ENCODE measurements around the gene C8A.

Gene C8A

DNA sequence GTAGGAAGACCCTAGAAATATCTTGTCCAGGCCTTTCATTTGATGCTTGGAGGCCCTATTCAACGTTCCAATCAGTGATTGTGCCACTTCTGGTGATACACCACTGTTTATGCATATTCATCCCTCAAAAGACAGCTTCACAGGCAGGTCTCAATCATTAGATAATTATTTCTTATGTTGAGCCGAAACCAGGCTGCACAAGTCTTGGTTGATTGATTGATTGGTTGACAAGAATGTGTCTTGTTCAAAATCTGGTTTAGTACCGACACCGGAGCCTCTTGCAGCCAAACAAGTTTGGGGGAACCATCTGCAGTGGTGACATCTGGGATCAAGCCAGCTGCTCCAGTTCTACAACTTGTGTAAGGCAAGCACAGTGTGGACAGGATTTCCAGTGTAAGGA, 20.1 kb downstream of the C8A start:
- H2BK15ac ChIP-seq (ENCODE audit: low read length) = no peak overlapping the region
- H3K4ac ChIP-seq (ENCODE audit: low read length) = no peak overlapping the region
- WGBS, 2 donors (ENCODE audit: extremely low coverage in 2 of 2, insufficient read length in 2 of 2, insufficient replicate concordance in 1 of 2) = no CpG with 5 or more reads among the region's 4 CpGs
- no peak for DNase-seq (ENCODE audit: low spot score)
- H3K4me3 ChIP-seq (ENCODE audit: low read length in 2 of 2) = no peak overlapping the region
- no peak overlapping the region for H2BK12ac ChIP-seq (ENCODE audit: low read length)
- no peak overlapping the region for H3K9ac ChIP-seq (ENCODE audit: low read depth, low read length, poor library complexity)
- no peak overlapping the region for H4K8ac ChIP-seq (ENCODE audit: low read depth, low read length)
- H3K36me3 ChIP-seq (replicated peaks in 1 of 2; ENCODE audit: control insufficient read depth in 2 of 2, insufficient read depth in 2 of 2, low read length in 2 of 2) = no peaks in the 10 kb centered on the region
- no peak overlapping the region for H3K23ac ChIP-seq (ENCODE audit: low read depth, low read length, poor library complexity)
- no peaks in the 10 kb centered on the region for H3K4me1 ChIP-seq (ENCODE audit: control insufficient read depth in 2 of 2, insufficient read depth in 1 of 2, low read depth in 1 of 2, low read length in 2 of 2)
- no peak overlapping the region for H2AK5ac ChIP-seq (ENCODE audit: low read depth, low read length)
- no peak overlapping the region for H3K18ac ChIP-seq (ENCODE audit: low read length)
- no peak overlapping the region for H3K4me2 ChIP-seq (ENCODE audit: insufficient read depth, low read length, poor library complexity, severe bottlenecking)
- no peak overlapping the region for H2BK5ac ChIP-seq (ENCODE audit: low read length)
- H4K91ac ChIP-seq (ENCODE audit: low read depth, low read length, poor library complexity) = no peak overlapping the region
- no peaks in the 10 kb centered on the region for H3K79me1 ChIP-seq (ENCODE audit: low read depth, low read length)
- no peaks in the 10 kb centered on the region for H3K9me3 ChIP-seq (replicated peaks in 1 of 2; ENCODE audit: control insufficient read depth in 2 of 2, insufficient read depth in 1 of 2, low read depth in 1 of 2, low read length in 2 of 2)
- no peak overlapping the region for H2AFZ ChIP-seq (ENCODE audit: low read length)
- no peak overlapping the region for H2BK120ac ChIP-seq (ENCODE audit: low read depth, low read length)
- no peak overlapping the region for H3K27ac ChIP-seq (replicated peaks; ENCODE audit: low read length)
- H3K27me3 ChIP-seq (ENCODE audit: control insufficient read depth in 3 of 3, insufficient read depth in 3 of 3, low read depth in 1 of 3, low read length in 3 of 3) = peaks cover 0 to 8% (median 0%) of the 10 kb centered on the region in 3 experiments
- no peak overlapping the region for H3K14ac ChIP-seq (ENCODE audit: low read length)

- H3K9ac ChIP-seq (ENCODE audit: low read depth, low read length, poor library complexity) = no peak overlapping the region
- no peak overlapping the region for H3K14ac ChIP-seq (ENCODE audit: low read length)
- no peaks in the 10 kb centered on the region for H3K9me3 ChIP-seq (replicated peaks in 1 of 2; ENCODE audit: control insufficient read depth in 2 of 2, insufficient read depth in 1 of 2, low read depth in 1 of 2, low read length in 2 of 2)
- H3K4me3 ChIP-seq (ENCODE audit: low read length in 2 of 2) = no peak overlapping the region
- no peak overlapping the region for H3K4ac ChIP-seq (ENCODE audit: low read length)
- H3K18ac ChIP-seq (ENCODE audit: low read length) = no peak overlapping the region
- no peaks in the 10 kb centered on the region for H3K79me1 ChIP-seq (ENCODE audit: low read depth, low read length)
- H3K36me3 ChIP-seq (replicated peaks in 1 of 2; ENCODE audit: control insufficient read depth in 2 of 2, insufficient read depth in 2 of 2, low read length in 2 of 2) = no peaks in the 10 kb centered on the region
- no peak overlapping the region for H2BK15ac ChIP-seq (ENCODE audit: low read length)
- H3K4me1 ChIP-seq (ENCODE audit: control insufficient read depth in 2 of 2, insufficient read depth in 1 of 2, low read depth in 1 of 2, low read length in 2 of 2) = no peaks in the 10 kb centered on the region
- no peak overlapping the region for H3K23ac ChIP-seq (ENCODE audit: low read depth, low read length, poor library complexity)
- no peak overlapping the region for H2BK120ac ChIP-seq (ENCODE audit: low read depth, low read length)
- no peaks in the 10 kb centered on the region for H3K27me3 ChIP-seq (ENCODE audit: control insufficient read depth in 3 of 3, insufficient read depth in 3 of 3, low read depth in 1 of 3, low read length in 3 of 3)
- no peak overlapping the region for H2BK12ac ChIP-seq (ENCODE audit: low read length)
- H4K8ac ChIP-seq (ENCODE audit: low read depth, low read length) = no peak overlapping the region
- H2AFZ ChIP-seq (ENCODE audit: low read length) = no peak overlapping the region
- no CpG with 5 or more reads among the region's 3 CpGs for WGBS, 2 donors (ENCODE audit: extremely low coverage in 2 of 2, insufficient read length in 2 of 2, insufficient replicate concordance in 1 of 2)
- no peak overlapping the region for H3K27ac ChIP-seq (replicated peaks; ENCODE audit: low read length)
- DNase-seq (ENCODE audit: low spot score) = no peak
- no peak overlapping the region for H2BK5ac ChIP-seq (ENCODE audit: low read length)
- H2AK5ac ChIP-seq (ENCODE audit: low read depth, low read length) = no peak overlapping the region
- H4K91ac ChIP-seq (ENCODE audit: low read depth, low read length, poor library complexity) = no peak overlapping the region
- H3K4me2 ChIP-seq (ENCODE audit: insufficient read depth, low read length, poor library complexity, severe bottlenecking) = no peak overlapping the region
Measured at GRCh38 chr1:56877973-56878372, 23.4 kb downstream of the C8A start.

DNA sequence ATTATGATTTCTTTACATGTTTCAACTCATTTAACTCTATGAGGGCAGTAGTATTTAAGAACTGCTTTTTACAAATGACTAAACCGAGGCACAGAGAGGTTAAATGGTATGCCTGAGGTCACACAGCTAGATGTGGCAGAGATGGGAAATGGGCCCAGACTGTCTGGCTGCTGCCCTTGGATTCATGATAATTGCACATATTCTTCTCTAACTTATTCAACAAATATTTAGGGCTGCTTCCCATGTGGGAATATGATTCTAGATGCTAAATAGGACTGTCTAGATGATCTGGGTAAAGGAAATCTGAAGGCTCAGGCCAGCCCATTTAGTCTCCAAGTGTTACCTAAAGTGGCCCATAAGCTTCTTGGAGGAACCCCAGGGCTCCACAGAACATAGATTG, 26.2 kb downstream of the C8A start:
- DNase-seq (ENCODE audit: low spot score) = no peak
- WGBS, 2 donors (ENCODE audit: extremely low coverage in 2 of 2, insufficient read length in 2 of 2, insufficient replicate concordance in 1 of 2) = no CpG with 5 or more reads among the region's 1 CpG
- H2BK5ac ChIP-seq (ENCODE audit: low read length) = no peak overlapping the region
- no peaks in the 10 kb centered on the region for H3K36me3 ChIP-seq (replicated peaks in 1 of 2; ENCODE audit: control insufficient read depth in 2 of 2, insufficient read depth in 2 of 2, low read length in 2 of 2)
- H2AK5ac ChIP-seq (ENCODE audit: low read depth, low read length) = no peak overlapping the region
- H3K4me3 ChIP-seq (ENCODE audit: low read length in 2 of 2) = no peak overlapping the region
- no peak overlapping the region for H2BK12ac ChIP-seq (ENCODE audit: low read length)
- H3K4me1 ChIP-seq (ENCODE audit: control insufficient read depth in 2 of 2, insufficient read depth in 1 of 2, low read depth in 1 of 2, low read length in 2 of 2) = no peaks in the 10 kb centered on the region
- H3K9ac ChIP-seq (ENCODE audit: low read depth, low read length, poor library complexity) = no peak overlapping the region
- H3K27me3 ChIP-seq (ENCODE audit: control insufficient read depth in 3 of 3, insufficient read depth in 3 of 3, low read depth in 1 of 3, low read length in 3 of 3) = no peaks in the 10 kb centered on the region
- no peak overlapping the region for H3K14ac ChIP-seq (ENCODE audit: low read length)
- H2BK15ac ChIP-seq (ENCODE audit: low read length) = no peak overlapping the region
- H3K27ac ChIP-seq (replicated peaks; ENCODE audit: low read length) = no peak overlapping the region
- H3K18ac ChIP-seq (ENCODE audit: low read length) = no peak overlapping the region
- H3K4ac ChIP-seq (ENCODE audit: low read length) = no peak overlapping the region
- H4K8ac ChIP-seq (ENCODE audit: low read depth, low read length) = no peak overlapping the region
- H3K23ac ChIP-seq (ENCODE audit: low read depth, low read length, poor library complexity) = no peak overlapping the region
- no peak overlapping the region for H4K91ac ChIP-seq (ENCODE audit: low read depth, low read length, poor library complexity)
- H2AFZ ChIP-seq (ENCODE audit: low read length) = no peak overlapping the region
- H3K79me1 ChIP-seq (ENCODE audit: low read depth, low read length) = no peaks in the 10 kb centered on the region
- no peaks in the 10 kb centered on the region for H3K9me3 ChIP-seq (replicated peaks in 1 of 2; ENCODE audit: control insufficient read depth in 2 of 2, insufficient read depth in 1 of 2, low read depth in 1 of 2, low read length in 2 of 2)
- H3K4me2 ChIP-seq (ENCODE audit: insufficient read depth, low read length, poor library complexity, severe bottlenecking) = no peak overlapping the region
- H2BK120ac ChIP-seq (ENCODE audit: low read depth, low read length) = no peak overlapping the region

DNA sequence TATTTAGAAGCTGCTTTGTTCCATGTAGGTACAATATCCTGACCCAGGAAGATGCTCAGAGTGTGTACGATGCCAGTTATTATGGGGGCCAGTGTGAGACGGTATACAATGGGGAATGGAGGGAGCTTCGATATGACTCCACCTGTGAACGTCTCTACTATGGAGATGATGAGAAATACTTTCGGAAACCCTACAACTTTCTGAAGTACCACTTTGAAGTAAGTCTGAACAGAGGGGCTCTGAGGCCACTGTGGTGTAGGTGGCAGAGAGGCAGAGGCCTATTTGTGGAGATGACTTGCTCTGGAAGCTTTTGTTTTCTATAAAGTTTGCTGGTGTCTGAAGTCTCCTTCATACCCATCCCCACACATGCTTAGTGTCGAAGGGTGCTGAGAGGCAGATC, 26.8 kb downstream of the C8A start:
- H2AFZ ChIP-seq (ENCODE audit: low read length) = no peak overlapping the region
- no peak overlapping the region for H2BK120ac ChIP-seq (ENCODE audit: low read depth, low read length)
- H3K79me1 ChIP-seq (ENCODE audit: low read depth, low read length) = no peaks in the 10 kb centered on the region
- H3K14ac ChIP-seq (ENCODE audit: low read length) = no peak overlapping the region
- no peaks in the 10 kb centered on the region for H3K27me3 ChIP-seq (ENCODE audit: control insufficient read depth in 3 of 3, insufficient read depth in 3 of 3, low read depth in 1 of 3, low read length in 3 of 3)
- no peaks in the 10 kb centered on the region for H3K36me3 ChIP-seq (replicated peaks in 1 of 2; ENCODE audit: control insufficient read depth in 2 of 2, insufficient read depth in 2 of 2, low read length in 2 of 2)
- H3K4me3 ChIP-seq (ENCODE audit: low read length in 2 of 2) = no peak overlapping the region
- H3K18ac ChIP-seq (ENCODE audit: low read length) = no peak overlapping the region
- no peak overlapping the region for H2BK15ac ChIP-seq (ENCODE audit: low read length)
- no peak overlapping the region for H4K8ac ChIP-seq (ENCODE audit: low read depth, low read length)
- H2AK5ac ChIP-seq (ENCODE audit: low read depth, low read length) = no peak overlapping the region
- H3K9me3 ChIP-seq (replicated peaks in 1 of 2; ENCODE audit: control insufficient read depth in 2 of 2, insufficient read depth in 1 of 2, low read depth in 1 of 2, low read length in 2 of 2) = no peaks in the 10 kb centered on the region
- H2BK12ac ChIP-seq (ENCODE audit: low read length) = no peak overlapping the region
- H2BK5ac ChIP-seq (ENCODE audit: low read length) = no peak overlapping the region
- H3K9ac ChIP-seq (ENCODE audit: low read depth, low read length, poor library complexity) = no peak overlapping the region
- DNase-seq (ENCODE audit: low spot score) = no peak
- no peak overlapping the region for H3K27ac ChIP-seq (replicated peaks; ENCODE audit: low read length)
- WGBS, 2 donors (ENCODE audit: extremely low coverage in 2 of 2, insufficient read length in 2 of 2, insufficient replicate concordance in 1 of 2) = no CpG with 5 or more reads among the region's 6 CpGs
- no peak overlapping the region for H3K23ac ChIP-seq (ENCODE audit: low read depth, low read length, poor library complexity)
- H3K4me2 ChIP-seq (ENCODE audit: insufficient read depth, low read length, poor library complexity, severe bottlenecking) = no peak overlapping the region
- H4K91ac ChIP-seq (ENCODE audit: low read depth, low read length, poor library complexity) = no peak overlapping the region
- H3K4me1 ChIP-seq (ENCODE audit: control insufficient read depth in 2 of 2, insufficient read depth in 1 of 2, low read depth in 1 of 2, low read length in 2 of 2) = no peaks in the 10 kb centered on the region
- H3K4ac ChIP-seq (ENCODE audit: low read length) = no peak overlapping the region

Data from neuronal stem cell (in vitro differentiated cells).